Chondrocyte (in vitro differentiated cells): ENCODE data around the gene IKZF1. TPM values are rescaled to one million over a fixed set of nuclear protein-coding genes. Genes with fewer than 3 reads are reported as not detected.

Experiments
- DNase-seq: peaks from one replicate; pipeline ENCODE4 v3.0.0; 2021; ENCODE audit warnings: mixed read lengths, low spot score
- H3K27ac Mint-ChIP-seq: one replicate; pipeline ENCODE4 v1.8.0; 2021; ENCODE audit warnings: mild to moderate bottlenecking, moderate library complexity, mixed read lengths; ENCODE audit not compliant: unreplicated experiment
- H3K27me3 Mint-ChIP-seq: 2 replicates; pipeline ENCODE4 v1.8.0; 2021; ENCODE audit warnings: low read depth, mixed read lengths
- H3K36me3 Mint-ChIP-seq: 2 replicates; pipeline ENCODE4 v1.8.0; 2021; ENCODE audit warnings: low read depth, mixed read lengths
- H3K4me1 Mint-ChIP-seq: 2 replicates; pipeline ENCODE4 v1.8.0; 2021; ENCODE audit warnings: low read depth, mild to moderate bottlenecking, mixed read lengths
- H3K4me3 Mint-ChIP-seq: one replicate; pipeline ENCODE4 v1.8.0; 2021; ENCODE audit warnings: mild to moderate bottlenecking, moderate library complexity, mixed read lengths; ENCODE audit not compliant: unreplicated experiment
- H3K9me3 Mint-ChIP-seq: 2 replicates; pipeline ENCODE4 v1.8.0; 2021; ENCODE audit warnings: low read depth, mixed read lengths
- total RNA-seq: library from RNA; stranded (reverse); gene quantifications from 3 replicates; pipeline ENCODE4 v1.2.1, GENCODE V29; 2021
- TF ChIP-seq, protein P1 (sequence below): fragments of 200-600 bp; sonication (generic); IDR thresholded peaks from 2 replicates; pipeline ENCODE4 v1.5.0; 2021; ENCODE audit warnings: antibody characterized with exemption, mild to moderate bottlenecking, moderate library complexity

The IKZF1 gene
- total RNA-seq, 1 donor from 2014 or later, result not detected

DNA sequence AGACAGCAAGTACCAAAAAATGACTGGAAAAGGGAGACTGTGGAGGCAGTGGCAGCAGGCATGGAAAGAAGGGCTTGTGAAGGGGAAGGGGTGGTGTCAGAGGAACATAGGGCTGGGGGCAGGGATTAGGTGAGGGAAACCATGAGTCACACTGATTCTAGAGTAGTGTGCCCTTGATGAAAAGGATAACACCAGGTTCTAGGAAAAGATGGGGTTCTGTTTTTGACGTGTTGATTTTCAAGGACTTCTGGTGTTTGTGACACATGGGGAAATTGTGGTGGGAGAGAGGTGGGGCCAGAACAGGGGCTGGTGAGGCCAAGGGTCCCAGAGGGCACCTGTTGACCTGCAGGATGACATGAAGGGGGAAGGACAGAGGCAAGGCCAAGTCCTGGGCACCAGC is 88.6 kb downstream of the IKZF1 start:
- Mint-ChIP-seq H3K4me3 (no peak overlapping the region), H3K9me3 (no peaks in the 10 kb centered on the region), H3K27me3 (peaks cover 39% of the 10 kb centered on the region), H3K36me3 (no peaks in the 10 kb centered on the region), H3K27ac (no peak overlapping the region), H3K4me1 (no peaks in the 10 kb centered on the region)
- TF ChIP-seq, protein P1, sequence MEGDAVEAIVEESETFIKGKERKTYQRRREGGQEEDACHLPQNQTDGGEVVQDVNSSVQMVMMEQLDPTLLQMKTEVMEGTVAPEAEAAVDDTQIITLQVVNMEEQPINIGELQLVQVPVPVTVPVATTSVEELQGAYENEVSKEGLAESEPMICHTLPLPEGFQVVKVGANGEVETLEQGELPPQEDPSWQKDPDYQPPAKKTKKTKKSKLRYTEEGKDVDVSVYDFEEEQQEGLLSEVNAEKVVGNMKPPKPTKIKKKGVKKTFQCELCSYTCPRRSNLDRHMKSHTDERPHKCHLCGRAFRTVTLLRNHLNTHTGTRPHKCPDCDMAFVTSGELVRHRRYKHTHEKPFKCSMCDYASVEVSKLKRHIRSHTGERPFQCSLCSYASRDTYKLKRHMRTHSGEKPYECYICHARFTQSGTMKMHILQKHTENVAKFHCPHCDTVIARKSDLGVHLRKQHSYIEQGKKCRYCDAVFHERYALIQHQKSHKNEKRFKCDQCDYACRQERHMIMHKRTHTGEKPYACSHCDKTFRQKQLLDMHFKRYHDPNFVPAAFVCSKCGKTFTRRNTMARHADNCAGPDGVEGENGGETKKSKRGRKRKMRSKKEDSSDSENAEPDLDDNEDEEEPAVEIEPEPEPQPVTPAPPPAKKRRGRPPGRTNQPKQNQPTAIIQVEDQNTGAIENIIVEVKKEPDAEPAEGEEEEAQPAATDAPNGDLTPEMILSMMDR, result no peak
- DNase-seq, result no peak

GRCh38 chr7:50393547-50394252 is 89.2 kb downstream of the IKZF1 start:
- H3K36me3 Mint-ChIP-seq, result no peaks in the 10 kb centered on the region
- no peak for DNase-seq
- H3K27me3 Mint-ChIP-seq, result peaks cover 43% of the 10 kb centered on the region
- H3K27ac Mint-ChIP-seq, result no peak overlapping the region
- H3K4me1 Mint-ChIP-seq, result no peaks in the 10 kb centered on the region
- no peaks in the 10 kb centered on the region for H3K9me3 Mint-ChIP-seq
- TF ChIP-seq, protein P1, result no peak
- no peak overlapping the region for H3K4me3 Mint-ChIP-seq

GRCh38 chr7:50394315-50394714 is 89.8 kb downstream of the IKZF1 start:
- H3K27ac Mint-ChIP-seq, result no peak overlapping the region
- DNase-seq, result no peak
- H3K36me3 Mint-ChIP-seq, result no peaks in the 10 kb centered on the region
- no peaks in the 10 kb centered on the region for H3K9me3 Mint-ChIP-seq
- peaks cover 42% of the 10 kb centered on the region for H3K27me3 Mint-ChIP-seq
- H3K4me3 Mint-ChIP-seq, result no peak overlapping the region
- no peaks in the 10 kb centered on the region for H3K4me1 Mint-ChIP-seq
- TF ChIP-seq, protein P1, result no peak

DNA sequence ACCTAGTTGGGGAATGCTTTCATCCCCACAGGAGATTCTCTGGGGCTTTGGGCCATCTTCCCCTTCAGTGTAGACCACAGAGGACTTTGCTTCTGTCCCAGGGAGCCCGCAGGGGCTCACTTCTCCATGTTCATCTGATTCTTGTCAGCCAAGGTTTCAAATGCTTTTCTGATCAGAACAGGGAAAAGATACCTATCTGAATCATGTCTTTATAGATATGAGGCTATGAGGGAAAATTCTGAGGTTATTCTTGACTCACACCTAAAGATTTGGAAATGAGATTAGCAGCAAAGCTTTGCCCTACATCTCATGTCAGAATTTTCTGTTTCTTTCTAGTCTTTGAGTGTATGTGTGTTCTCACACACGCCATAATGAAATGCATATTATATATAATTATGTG is 92.3 kb downstream of the IKZF1 start:
- Mint-ChIP-seq H3K36me3 (no peaks in the 10 kb centered on the region), H3K9me3 (no peaks in the 10 kb centered on the region), H3K4me3 (no peak overlapping the region), H3K27ac (no peak overlapping the region), H3K4me1 (no peaks in the 10 kb centered on the region), H3K27me3 (peaks cover 42% of the 10 kb centered on the region)
- TF ChIP-seq, protein P1, result no peak
- no peak for DNase-seq

DNA sequence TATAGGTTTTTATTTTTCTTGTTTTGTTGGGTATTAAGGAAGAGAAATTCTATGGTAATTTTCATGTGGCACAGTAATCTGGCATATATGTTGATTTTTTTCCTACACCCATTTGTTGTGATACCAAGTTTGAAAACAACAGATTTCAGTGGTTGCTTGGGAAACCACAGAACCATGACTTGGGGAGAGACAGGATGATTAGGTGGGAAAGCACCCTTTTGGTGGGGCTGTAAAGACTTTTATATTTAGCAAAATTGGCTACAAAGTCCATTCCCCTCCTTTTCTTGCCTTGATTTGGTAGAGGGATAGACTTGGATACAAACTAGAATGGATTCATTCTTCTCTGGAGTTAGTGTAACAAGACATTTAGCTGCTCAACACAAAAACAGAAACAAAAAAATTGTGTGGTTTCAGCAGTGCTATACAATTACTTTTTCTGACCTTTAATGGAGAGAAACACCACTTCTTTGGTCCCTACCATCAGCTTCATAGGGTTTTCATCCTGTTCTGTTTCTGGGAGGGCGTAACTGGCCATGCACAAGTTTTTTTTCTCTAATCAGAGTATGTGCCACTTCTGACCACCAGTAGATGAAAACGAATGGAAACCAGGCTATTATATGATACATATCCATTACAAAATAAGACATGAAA is 92.9 kb downstream of the IKZF1 start:
- H3K9me3 Mint-ChIP-seq, result no peaks in the 10 kb centered on the region
- DNase-seq, result no peak
- peaks cover 48% of the 10 kb centered on the region for H3K27me3 Mint-ChIP-seq
- no peaks in the 10 kb centered on the region for H3K4me1 Mint-ChIP-seq
- TF ChIP-seq, protein P1, result no peak
- no peaks in the 10 kb centered on the region for H3K36me3 Mint-ChIP-seq
- H3K4me3 Mint-ChIP-seq, result no peak overlapping the region
- H3K27ac Mint-ChIP-seq, result no peak overlapping the region
